GM18868 (cell line): ENCODE results near the gene GPC6.

Experiments used
- ATAC-seq: cut with Tn5 transposase; IDR thresholded peaks from one replicate; pipeline ENCODE4 v1.9.1; 2021; ENCODE audit warnings: mild to moderate bottlenecking, moderate library complexity; ENCODE audit not compliant: unreplicated experiment

Gene GPC6

DNA sequence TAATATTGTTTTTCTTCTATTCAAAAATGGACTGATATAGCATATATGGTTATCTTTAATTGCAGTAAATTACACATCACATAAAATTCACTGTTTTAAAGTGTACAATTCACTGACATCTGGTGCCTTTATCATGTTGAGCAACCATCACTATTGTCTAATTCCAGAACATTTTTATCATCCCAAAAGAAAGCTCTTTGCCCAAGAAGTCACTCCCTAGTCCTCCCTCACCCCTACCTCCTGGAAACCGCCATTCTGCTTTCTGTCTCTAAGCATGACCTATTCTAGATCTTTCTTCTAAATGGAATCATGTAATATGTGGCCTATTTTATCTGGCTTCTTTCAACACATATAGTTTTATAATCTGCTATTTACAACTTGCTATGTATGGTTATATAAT lies 727.2 kb downstream of the GPC6 start:
- ATAC-seq = no peak

DNA sequence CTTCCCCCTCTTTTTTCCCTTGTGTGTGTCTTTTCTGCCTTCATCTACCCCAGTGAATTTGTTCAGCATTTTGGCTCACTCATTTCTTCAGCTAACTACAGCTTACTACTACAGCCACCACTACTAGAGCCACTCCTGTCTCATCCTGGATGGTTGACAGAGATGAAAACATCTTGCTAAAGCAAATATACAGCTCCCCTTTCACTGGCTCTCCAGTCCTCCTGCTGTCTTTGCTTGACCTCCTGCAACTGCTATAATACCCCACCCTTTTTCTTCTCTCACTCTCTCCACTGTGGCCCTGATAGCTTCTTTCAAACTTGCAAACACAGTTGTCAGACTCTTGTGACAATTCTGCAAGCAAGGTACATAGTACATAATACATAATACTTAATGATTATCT lies 729.3 kb downstream of the GPC6 start:
- no peak for ATAC-seq

- ATAC-seq = no peak
Observed at GRCh38 chr13:93956426-93956825, 729.8 kb downstream of the GPC6 start.

DNA sequence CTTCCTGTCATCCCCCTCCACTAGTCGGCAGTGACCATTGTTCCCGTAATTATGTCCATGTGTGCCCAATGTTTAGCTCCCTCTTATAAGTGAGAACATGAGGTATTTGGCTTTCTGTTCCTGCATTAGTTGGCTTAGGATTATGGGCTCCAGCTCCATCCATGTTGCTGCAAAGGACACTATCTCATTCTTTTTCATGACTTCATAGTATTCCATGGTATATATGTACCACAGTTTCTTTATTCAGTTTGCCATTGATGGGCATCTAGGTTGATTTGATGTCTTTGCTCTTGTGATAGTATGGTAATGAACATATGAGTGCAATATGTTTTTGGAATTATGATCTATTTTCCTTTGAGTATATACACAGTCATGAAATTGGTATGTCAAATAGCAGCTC lies 730.8 kb downstream of the GPC6 start:
- no peak for ATAC-seq

DNA sequence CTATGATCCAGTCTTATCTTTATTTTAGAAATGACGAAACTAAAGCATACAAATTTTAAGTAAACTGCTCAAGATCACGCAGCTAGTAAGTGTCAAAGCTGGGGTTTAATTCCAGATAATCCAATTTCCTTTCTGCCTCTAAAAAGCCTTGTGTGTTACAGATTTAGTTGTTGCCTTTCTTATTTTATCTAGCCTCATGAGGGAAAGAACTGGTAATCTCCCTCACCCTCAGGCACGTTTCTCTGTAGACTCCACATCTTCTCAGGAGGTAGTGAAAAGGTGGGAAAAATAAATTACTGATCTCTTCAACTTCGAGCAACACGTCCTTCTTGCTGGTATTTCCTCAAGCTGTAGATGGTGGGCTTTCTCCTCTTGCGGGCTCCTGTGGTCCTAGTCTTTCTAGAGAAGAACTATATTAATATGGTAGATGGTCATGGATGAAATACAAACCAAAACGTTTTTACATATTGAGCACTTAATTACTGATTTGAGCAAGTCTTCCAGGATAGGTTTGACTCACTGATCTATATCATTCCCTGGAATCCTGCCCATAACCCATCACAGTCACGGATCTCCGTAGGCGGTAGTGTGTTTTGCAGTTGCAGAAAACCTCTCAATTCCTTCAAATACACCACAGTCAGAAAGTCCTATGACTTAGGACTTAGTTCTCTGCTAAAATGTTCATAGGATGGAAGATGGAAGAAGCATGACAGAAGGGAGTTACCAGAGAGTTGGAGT lies 733.4 kb downstream of the GPC6 start:
- ATAC-seq = no peak

DNA sequence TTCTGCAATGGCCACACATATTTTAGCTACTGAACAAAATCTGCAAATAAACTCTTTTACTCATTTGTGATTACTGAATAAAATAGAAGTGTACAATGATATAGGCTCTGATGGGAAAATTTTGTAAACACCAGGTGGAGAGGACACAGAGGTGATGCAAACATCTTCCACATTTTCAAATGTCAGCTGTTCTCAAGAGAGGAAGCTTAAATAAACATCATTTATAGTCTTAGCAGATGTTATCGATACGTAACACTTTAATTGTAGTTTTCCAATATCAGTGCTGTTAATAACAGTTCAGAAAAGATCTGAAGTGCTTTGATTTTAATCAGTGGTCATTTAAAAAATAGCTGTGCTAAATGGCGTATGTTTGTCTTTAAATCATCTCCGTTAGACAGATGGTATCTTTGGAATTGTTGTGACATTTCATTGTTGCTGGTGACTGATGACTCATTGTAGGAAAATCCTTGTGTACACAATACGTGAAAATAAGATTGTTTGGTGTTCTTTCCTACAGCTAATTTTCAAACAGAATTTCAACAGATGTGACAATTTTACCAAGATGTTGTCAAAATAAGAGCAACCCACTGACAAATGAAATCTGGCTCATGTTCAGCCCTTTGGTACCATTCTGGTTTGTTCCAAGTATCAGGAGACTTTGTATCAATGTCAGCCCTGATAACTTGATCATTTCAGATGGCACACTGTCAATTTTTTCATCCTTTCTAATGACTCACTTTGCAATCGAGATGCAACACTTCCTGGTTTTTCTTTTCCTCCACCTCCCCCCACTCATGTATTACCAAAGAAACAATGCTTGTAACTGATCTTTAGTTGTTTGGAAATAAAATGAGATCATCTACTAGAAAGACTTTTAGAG lies 736.9 kb downstream of the GPC6 start:
- no peak for ATAC-seq

- no peak for ATAC-seq
Observed at GRCh38 chr13:93964146-93964512, 737.5 kb downstream of the GPC6 start.

- no peak for ATAC-seq
Observed at GRCh38 chr13:93965587-93965986, 739.0 kb downstream of the GPC6 start.

DNA sequence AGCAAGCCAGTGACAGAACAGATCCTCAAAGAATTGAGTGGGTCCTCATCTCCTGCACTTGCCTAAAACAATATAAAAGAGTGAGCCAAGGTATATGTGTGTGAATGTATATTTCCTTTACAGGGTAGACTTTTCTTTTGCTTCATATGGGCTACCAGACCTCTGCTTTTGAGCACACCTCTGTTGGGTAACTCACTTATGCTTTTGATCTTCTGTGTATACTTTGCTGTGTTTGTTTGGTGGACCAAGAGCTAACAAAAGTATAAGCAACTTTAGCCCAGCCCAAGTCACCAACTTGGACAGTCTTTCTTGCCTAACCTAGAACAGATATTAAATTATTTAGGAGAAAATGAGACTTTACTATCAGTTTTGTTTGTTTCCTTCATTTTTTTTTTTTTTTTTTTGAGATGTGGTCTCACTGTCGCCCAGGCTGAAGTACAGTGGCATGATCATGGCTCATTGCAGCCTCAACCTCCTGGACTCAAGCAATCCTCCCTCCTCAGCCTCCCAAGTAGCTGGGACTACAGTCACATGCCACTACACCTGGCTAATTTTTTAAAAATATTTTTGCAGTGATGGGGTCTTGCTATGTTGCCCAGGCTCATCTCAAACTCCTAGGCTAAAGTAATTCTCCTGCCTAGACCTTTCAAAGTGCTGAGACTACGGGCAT lies 739.8 kb downstream of the GPC6 start:
- no peak for ATAC-seq

- ATAC-seq = no peak
Observed at GRCh38 chr13:93967286-93967685, 740.7 kb downstream of the GPC6 start.

GRCh38 chr13:93975242-93975641 lies 748.6 kb downstream of the GPC6 start:
- ATAC-seq = no peak

GRCh38 chr13:93976528-93976927 lies 749.9 kb downstream of the GPC6 start:
- ATAC-seq = no peak

DNA sequence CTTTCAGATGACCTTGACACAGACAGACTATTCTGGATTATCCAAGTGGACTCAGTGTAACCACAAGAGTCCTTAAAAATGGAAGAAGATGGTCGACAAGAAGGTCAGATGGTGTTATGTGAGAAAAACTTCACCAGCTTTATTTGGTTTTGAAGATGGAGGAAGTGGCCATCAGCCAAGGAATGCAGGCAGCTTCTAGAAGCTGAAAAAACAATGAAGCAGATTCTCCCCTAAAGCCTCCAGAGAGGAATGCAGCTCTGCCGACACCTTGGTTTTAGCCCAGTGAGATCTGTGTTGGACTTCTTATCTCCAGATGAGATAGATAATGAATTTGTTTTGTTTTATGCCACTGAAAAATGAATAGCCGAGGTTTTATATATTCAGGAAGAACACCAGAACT lies 751.4 kb downstream of the GPC6 start:
- no peak for ATAC-seq

GRCh38 chr13:93981426-93981977 lies 754.9 kb downstream of the GPC6 start:
- no peak for ATAC-seq

DNA sequence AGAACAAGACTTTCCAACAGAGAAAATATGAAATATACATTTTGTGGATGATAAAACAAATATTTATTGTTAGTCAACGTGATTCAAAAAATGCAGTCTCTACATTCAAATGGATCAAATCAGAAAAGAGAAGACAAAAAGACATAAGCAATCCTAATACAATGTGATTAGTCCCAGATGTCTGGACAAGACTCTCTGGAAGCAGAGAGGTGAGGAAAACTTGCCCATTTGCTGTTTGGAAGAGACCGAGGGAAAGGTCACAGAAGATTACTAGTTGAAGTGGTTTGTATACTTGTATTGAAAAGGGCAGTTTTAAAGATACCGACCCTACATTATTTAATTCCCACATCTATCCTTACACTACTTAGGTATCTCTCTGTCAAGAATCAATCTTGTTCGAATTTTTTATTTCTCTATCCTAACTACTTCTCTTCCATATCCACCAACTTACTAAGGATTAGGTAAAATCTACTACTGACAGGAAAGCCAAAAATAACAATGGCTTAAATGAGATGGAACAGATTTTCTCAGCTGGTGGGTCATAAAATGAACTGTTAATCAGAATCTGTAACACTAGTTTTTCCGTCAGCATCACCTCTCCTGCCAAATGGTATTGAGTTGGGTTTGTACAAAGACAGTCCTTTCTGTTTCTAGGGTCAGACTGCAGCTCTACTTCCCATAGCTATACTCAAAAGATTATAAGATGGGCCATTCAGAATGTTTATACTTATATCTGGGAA lies 755.7 kb downstream of the GPC6 start:
- no peak for ATAC-seq

GRCh38 chr13:93984052-93984451 lies 757.4 kb downstream of the GPC6 start:
- ATAC-seq = no peak

GRCh38 chr13:93984876-93985275 lies 758.3 kb downstream of the GPC6 start:
- no peak for ATAC-seq

GRCh38 chr13:93987458-93987857 lies 760.9 kb downstream of the GPC6 start:
- ATAC-seq = no peak

- no peak for ATAC-seq
Observed at GRCh38 chr13:93991569-93991968, 765.0 kb downstream of the GPC6 start.

DNA sequence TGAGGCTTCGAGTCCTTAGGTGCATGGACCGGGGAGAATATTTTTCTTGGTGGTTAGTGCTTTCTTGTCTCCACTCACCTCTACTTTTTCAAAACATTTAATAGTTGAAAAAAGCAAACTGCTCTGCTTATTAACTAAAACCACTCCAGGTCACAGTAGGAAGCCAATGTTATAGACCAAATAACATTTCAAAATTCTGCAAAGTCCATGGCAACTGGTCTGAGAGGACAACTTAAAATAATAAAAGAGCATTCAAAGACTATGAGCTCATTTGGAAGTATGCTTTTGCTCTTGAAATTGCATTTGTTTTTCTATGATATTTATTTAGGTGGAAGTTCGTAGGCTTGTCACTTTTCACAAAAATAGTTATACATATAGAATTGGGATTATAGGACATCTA lies 769.9 kb downstream of the GPC6 start:
- no peak for ATAC-seq

- no peak for ATAC-seq
Observed at GRCh38 chr13:94006296-94006695, 779.7 kb downstream of the GPC6 start.
